H1 (cell line): ENCODE results near the gene CDH22. TPM values are rescaled to one million over a fixed set of nuclear protein-coding genes. Genes with fewer than 3 reads are reported as not detected.
A peak's percentile ranks its signal among the peaks of the same experiment; 100 is the strongest.

ENCODE experiments used
- CTCF ChIA-PET: fragments of 300-600 bp; sonication (Branson Sonifier 250); formaldehyde crosslinking; loops from one replicate; lab custom pipeline; 2021; ENCODE audit not compliant: partially characterized antibody; lab: Charles Lee
- POLR2A ChIA-PET: fragments of 300-600 bp; sonication (Branson Sonifier 250); formaldehyde crosslinking; loops from one replicate; lab custom pipeline; 2021; ENCODE audit warnings: inconsistent platforms; ENCODE audit not compliant: partially characterized antibody; lab: Charles Lee
- DNase-seq, 2 experiments: peaks; one replicate each; pipeline versions ENCODE4 v3.0.0 to v3.0.0-alpha.2; 2010 to 2022; ENCODE audit warnings: low spot score in 2 of 2, low read depth in 1 of 2, mixed read lengths in 1 of 2
- FAIRE-seq: peaks from 2 replicates; lab custom pipeline; 2011; peaks lifted over from hg19 to GRCh38; lab: Jason Lieb, UNC
- H2AFZ ChIP-seq: 2 replicates; pipeline ENCODE4 v1.8.1; 2012; ENCODE audit warnings: low read length, inconsistent platforms
- H2AK5ac ChIP-seq: 2 replicates; pipeline ENCODE4 v1.6.1; 2013; ENCODE audit warnings: low read depth, low read length
- H2BK120ac ChIP-seq: replicated peaks from 2 replicates; pipeline ENCODE3; 2013; ENCODE audit warnings: low read depth, low read length, inconsistent platforms
- H2BK12ac ChIP-seq: 2 replicates; pipeline ENCODE4 v1.6.1; 2013; ENCODE audit warnings: low read depth, low read length
- H2BK15ac ChIP-seq: 2 replicates; pipeline ENCODE4 v1.6.1; 2013; ENCODE audit warnings: low read length
- H2BK20ac ChIP-seq: 2 replicates; pipeline ENCODE4 v1.6.1; 2013; ENCODE audit warnings: low read length
- H2BK5ac ChIP-seq: 2 replicates; pipeline ENCODE4 v1.6.1; 2013; ENCODE audit warnings: low read depth, low read length
- H3K14ac ChIP-seq: 2 replicates; pipeline ENCODE4 v1.6.1; 2013; ENCODE audit warnings: inconsistent platforms; ENCODE audit not compliant: insufficient read length
- H3K18ac ChIP-seq: 2 replicates; pipeline ENCODE4 v1.6.1; 2013; ENCODE audit warnings: low read length; ENCODE audit errors: extremely low read depth
- H3K23ac ChIP-seq: 2 replicates; pipeline ENCODE4 v1.6.1; 2013; ENCODE audit warnings: inconsistent platforms; ENCODE audit not compliant: insufficient read length
- H3K23me2 ChIP-seq: 2 replicates; pipeline ENCODE4 v1.6.1; 2013; ENCODE audit warnings: low read depth, low read length
- H3K27ac ChIP-seq: 2 replicates; pipeline ENCODE4 v1.6.1; 2011; ENCODE audit warnings: low read depth, low read length, inconsistent platforms
- H3K27me3 ChIP-seq, 4 experiments: replicated peaks in 1 of 4; 1 replicate in 1 of 4; 2 replicates in 3 of 4; pipeline versions ENCODE4 v1.6.1 to v1.8.1; 2011 to 2013; ENCODE audit warnings: low read length in 3 of 4, mild to moderate bottlenecking in 3 of 4, inconsistent platforms in 2 of 4, mixed read lengths in 2 of 4, moderate library complexity in 1 of 4; ENCODE audit not compliant: control insufficient read depth in 3 of 4, insufficient read depth in 3 of 4; ENCODE audit errors: extremely low read depth in 1 of 4
- H3K36me3 ChIP-seq, 4 experiments: 2 replicates each; pipeline versions ENCODE4 v1.6.1 to v1.8.1; 2011 to 2013; ENCODE audit warnings: mild to moderate bottlenecking in 4 of 4, low read length in 3 of 4, moderate library complexity in 2 of 4, control low read depth in 1 of 4, inconsistent platforms in 1 of 4; ENCODE audit not compliant: insufficient read depth in 4 of 4, control insufficient read depth in 2 of 4
- H3K4ac ChIP-seq: replicated peaks from 2 replicates; pipeline ENCODE3; 2013; ENCODE audit warnings: low read length, low read depth, mixed read lengths, inconsistent platforms; ENCODE audit not compliant: insufficient read length
- H3K4me1 ChIP-seq, 4 experiments: replicated peaks in 1 of 4; 1 replicate in 1 of 4; 2 replicates in 3 of 4; pipeline versions ENCODE4 v1.6.1 to v1.8.1; 2011 to 2013; ENCODE audit warnings: low read length in 3 of 4, inconsistent platforms in 2 of 4, mixed read lengths in 1 of 4; ENCODE audit not compliant: insufficient read depth in 4 of 4, control insufficient read depth in 3 of 4
- H3K4me2 ChIP-seq, 2 experiments: 2 replicates each; pipeline versions ENCODE4 v1.6.1 to v1.8.1; 2011 to 2013; ENCODE audit warnings: low read depth in 2 of 2, low read length in 2 of 2, control low read depth in 1 of 2, inconsistent platforms in 1 of 2, mild to moderate bottlenecking in 1 of 2; ENCODE audit not compliant: insufficient read depth in 1 of 2
- H3K4me3 ChIP-seq, 4 experiments: fragments of 200-600, 300-600 bp in 1 of 4; sonication (generic), shearing (Covaris generic), sonication (Bioruptor Twin) in 1 of 4; 2 replicates each; pipeline versions ENCODE4 v1.5.1 to v1.8.1; 2011 to 2016; ENCODE audit warnings: low read length in 4 of 4, low read depth in 3 of 4, control low read depth in 2 of 4, inconsistent platforms in 2 of 4, mild to moderate bottlenecking in 2 of 4, mixed read lengths in 1 of 4, moderate library complexity in 1 of 4; ENCODE audit not compliant: insufficient read depth in 2 of 4; ENCODE audit errors: extremely low read depth in 1 of 4
- H3K56ac ChIP-seq: replicated peaks from 2 replicates; pipeline ENCODE3; 2013; ENCODE audit warnings: low read depth, mild to moderate bottlenecking, mixed read lengths, low read length, inconsistent platforms; ENCODE audit not compliant: insufficient read length
- H3K79me1 ChIP-seq: 2 replicates; pipeline ENCODE4 v1.6.1; 2013; ENCODE audit warnings: low read depth, low read length, control low read depth
- H3K79me2 ChIP-seq, 2 experiments: 2 replicates each; pipeline versions ENCODE4 v1.6.1 to v1.8.1; 2012 to 2013; ENCODE audit warnings: low read length in 2 of 2, mild to moderate bottlenecking in 2 of 2, inconsistent platforms in 1 of 2; ENCODE audit not compliant: insufficient read depth in 2 of 2, control insufficient read depth in 1 of 2
- H3K9ac ChIP-seq, 4 experiments: replicated peaks in 1 of 4; 1 replicate in 1 of 4; 2 replicates in 3 of 4; pipeline versions ENCODE4 v1.6.1 to v1.8.1; 2011 to 2013; ENCODE audit warnings: low read depth in 3 of 4, low read length in 3 of 4, control low read depth in 2 of 4, mild to moderate bottlenecking in 2 of 4, moderate library complexity in 2 of 4, inconsistent platforms in 1 of 4; ENCODE audit errors: extremely low read depth in 1 of 4
- H3K9me3 ChIP-seq, 2 experiments: 2 replicates each; pipeline versions ENCODE4 v1.6.1 to v1.8.1; 2012 to 2013; ENCODE audit warnings: mild to moderate bottlenecking in 2 of 2, moderate library complexity in 2 of 2, control low read depth in 1 of 2, inconsistent platforms in 1 of 2, low read depth in 1 of 2, low read length in 1 of 2, mixed read lengths in 1 of 2; ENCODE audit not compliant: insufficient read depth in 2 of 2
- H4K20me1 ChIP-seq, 2 experiments: replicated peaks in 1 of 2; 2 replicates each; pipeline versions ENCODE3 to v1.8.1; 2011 to 2013; ENCODE audit warnings: inconsistent platforms in 2 of 2, low read length in 2 of 2, mild to moderate bottlenecking in 1 of 2; ENCODE audit not compliant: insufficient read depth in 2 of 2, control insufficient read depth in 1 of 2
- H4K5ac ChIP-seq: 2 replicates; pipeline ENCODE4 v1.6.1; 2013; ENCODE audit warnings: low read length, low read depth, mixed read lengths, inconsistent platforms; ENCODE audit not compliant: insufficient read length
- H4K8ac ChIP-seq: 2 replicates; pipeline ENCODE4 v1.8.0; 2013; ENCODE audit warnings: mild to moderate bottlenecking, moderate library complexity, low read length, inconsistent platforms; ENCODE audit not compliant: insufficient read depth; ENCODE audit errors: extremely low read depth
- H4K91ac ChIP-seq: replicated peaks from 2 replicates; pipeline ENCODE3; 2013; ENCODE audit warnings: low read length, mixed read lengths, inconsistent platforms; ENCODE audit not compliant: insufficient read length
- ATF2 ChIP-seq: IDR thresholded peaks from 2 replicates; pipeline ENCODE4 v1.6.1; 2012; ENCODE audit warnings: low read length, inconsistent platforms
- CHD1 ChIP-seq: IDR thresholded peaks from 2 replicates; pipeline ENCODE4 v1.6.1; 2012; ENCODE audit warnings: low read depth, low read length, improper control_type of control experiment
- CHD2 ChIP-seq: IDR thresholded peaks from 2 replicates; pipeline ENCODE4 v1.6.1; 2012; ENCODE audit warnings: low read length, improper control_type of control experiment
- EP300 ChIP-seq, 2 experiments: IDR thresholded peaks; 1 replicate in 1 of 2; 2 replicates in 1 of 2; pipeline ENCODE4 v1.6.1; 2011 to 2012; ENCODE audit warnings: low read depth in 2 of 2, low read length in 2 of 2, mild to moderate bottlenecking in 2 of 2, borderline replicate concordance in 1 of 2, inconsistent platforms in 1 of 2, moderate library complexity in 1 of 2
- GTF2F1 ChIP-seq: IDR thresholded peaks from 2 replicates; pipeline ENCODE4 v1.6.1; 2012; ENCODE audit warnings: low read depth, low read length, improper control_type of control experiment, borderline replicate concordance
- NANOG ChIP-seq: IDR thresholded peaks from 2 replicates; pipeline ENCODE4 v1.6.1; 2011; ENCODE audit warnings: low read length, low read depth, mild to moderate bottlenecking, inconsistent platforms; ENCODE audit not compliant: insufficient read depth, poor library complexity, severe bottlenecking
- POLR2A ChIP-seq, 2 experiments: IDR thresholded peaks; 1 replicate in 1 of 2; 2 replicates in 1 of 2; pipeline ENCODE4 v1.6.1; 2011; ENCODE audit warnings: low read depth in 2 of 2, low read length in 2 of 2, mild to moderate bottlenecking in 2 of 2; ENCODE audit errors: control extremely low read depth in 1 of 2
- SIX5 ChIP-seq: IDR thresholded peaks from 2 replicates; pipeline ENCODE4 v1.6.1; 2011; ENCODE audit warnings: mild to moderate bottlenecking, low read depth, low read length
- SUZ12 ChIP-seq: fragments of 200-600 bp; sonication (generic); IDR thresholded peaks from 2 replicates; pipeline ENCODE4 v1.6.1; 2012; ENCODE audit warnings: mild to moderate bottlenecking, inconsistent platforms, low read length, moderate library complexity, mixed read lengths
- TBP ChIP-seq: IDR thresholded peaks from 2 replicates; pipeline ENCODE4 v1.6.1; 2011; ENCODE audit warnings: low read depth, low read length, improper control_type of control experiment
- TCF12 ChIP-seq: IDR thresholded peaks from 2 replicates; pipeline ENCODE4 v1.6.1; 2011; ENCODE audit warnings: low read depth, mild to moderate bottlenecking, low read length
- WGBS, 2 experiments: shearing (Covaris generic) in 1 of 2; methylation state at CpG; one replicate each; pipeline versions ENCODE4 v1.1.6 to v1.1.7; 2013 to 2015; ENCODE audit warnings: low lambda C conversion rate in 2 of 2, mixed read lengths in 2 of 2, inconsistent platforms in 1 of 2, low coverage in 1 of 2, missing lambda C conversion rate in 1 of 2; ENCODE audit not compliant: insufficient replicate concordance in 2 of 2, insufficient coverage in 1 of 2, insufficient read length in 1 of 2; ENCODE audit errors: extremely low coverage in 1 of 2, missing lambda C conversion rate in 1 of 2; 5-methylcytosine and 5-hydroxymethylcytosine counted together
- polyA plus RNA-seq, 7 experiments: library from polyadenylated mRNA; depleted of rRNA in 3 of 7; stranded (reverse) in 5 of 7; unstranded in 2 of 7; fragments of >200 nt in 5 of 7; fragments of 200-250 nt in 2 of 7; gene quantifications; 1 replicate in 5 of 7; 2 replicates in 1 of 7; 4 replicates in 1 of 7; pipeline versions ENCODE4 v1.2.1 to v1.2.3, GENCODE V29; 2011 to 2013; ENCODE audit warnings: missing spikeins in 2 of 7, mixed read lengths in 2 of 7
- total RNA-seq: library from RNA; stranded (reverse); fragmentation: NEBNext Ultra II Directional; extraction: Animal tissue kit (Norgen Biotek cat#: 25700); gene quantifications from 2 replicates; pipeline ENCODE4 v1.2.1, GENCODE V29; 2021

Gene CDH22
- total and polyA plus RNA-seq, 2 of the 8 experiments (the other 6 are each of a cell fraction or from before 2014, with no cell fraction given) = 0.35 to 0.39 TPM

GRCh38 chr20:46255440-46256104 is 52.7 kb downstream of the CDH22 start:
- Histone ChIP-seq H3K9ac (no peak overlapping the region), H3K4ac (no peak overlapping the region), H2BK20ac (no peak overlapping the region), H4K8ac (no peak overlapping the region), H3K27ac (no peak overlapping the region), H4K20me1 (no peaks in the 10 kb centered on the region), H3K27me3 (peaks cover 6 to 27% (median 22%) of the 10 kb centered on the region in 4 experiments), H3K56ac (no peak overlapping the region), H2AFZ (no peak overlapping the region), H2BK15ac (no peak overlapping the region), H3K79me1 (no peaks in the 10 kb centered on the region), H3K23me2 (peaks cover 7% of the 10 kb centered on the region; the same call in 1 of the 2 replicates), H3K9me3 (no peaks in the 10 kb centered on the region), H4K91ac (no peak overlapping the region), H3K79me2 (no peaks in the 10 kb centered on the region), H3K4me2 (no peak overlapping the region), H3K23ac (no peak overlapping the region), H2BK5ac (no peak overlapping the region), H3K4me3 (no peak overlapping the region), H2AK5ac (0 out of 2 replicates have a peak overlapping the region, but pooled peaks have one; percentile 39), H2BK12ac (no peak overlapping the region), H4K5ac (no peak overlapping the region), H2BK120ac (peak overlapping the region; percentile 43), H3K36me3 (no peaks in the 10 kb centered on the region), H3K18ac (no peak overlapping the region), H3K14ac (no peak overlapping the region), H3K4me1 (peaks cover 0 to 5% (median 3%) of the 10 kb centered on the region in 4 experiments; a peak in 4 of 7 replicates)
- ChIA-PET CTCF (interaction anchor here (0.8 kb wide), 1 partner anchor 117 kb away, joined by 3 read pairs; no protein-coding TSS in a partner anchor), POLR2A (no interaction called here)
- 83% methylated on average over 8 of the region's 8 CpGs; no CpG with 5 or more reads in 1 of the 2 experiments for WGBS, 2 experiments
- DNase-seq (no peak), FAIRE-seq (no peak)
- no peak for TF ChIP-seq NANOG
- TF ChIP-seq EP300 (IDR thresholded peaks at IDR 0.05; ENCODE audit: borderline replicate concordance in 1 of 2, low read depth in 2 of 2, low read length in 2 of 2) = no peak
- no peak for TF ChIP-seq ATF2
- no peak for TF ChIP-seq SIX5
- no peak for TF ChIP-seq TBP
- TF ChIP-seq GTF2F1 = no peak
- TF ChIP-seq POLR2A (IDR thresholded peaks at IDR 0.05; ENCODE audit: control extremely low read depth in 1 of 2, low read depth in 2 of 2, low read length in 2 of 2) = no peak
- no peak for TF ChIP-seq CHD2
- no peak for TF ChIP-seq TCF12
- TF ChIP-seq CHD1 = no peak
- no peak for TF ChIP-seq SUZ12
